Activated naive CD8-positive, alpha-beta T cell treated with anti-CD3 and anti-CD28 coated beads, Interleukin-2, amount 10 ng/mL, durations not matched to agents 7 days and 5 days (primary cell): ENCODE results near the gene ARFGAP1. TPM values are rescaled to one million over a fixed set of nuclear protein-coding genes. Genes with fewer than 3 reads are reported as not detected.
A peak's percentile ranks its signal among the peaks of the same experiment; 100 is the strongest.

Experiments
- ATAC-seq: fragments of 150-1000 bp; cut with Tn5 transposase; one replicate; pipeline ENCODE4 v1.10.0; 2021; ENCODE audit warnings: low read depth, moderate library complexity
- POLR2A ChIA-PET: fragments of 350-600 bp; sonication (Branson Sonifier 250); formaldehyde crosslinking; loops from one replicate; lab custom pipeline; 2021; ENCODE audit warnings: antibody characterized with exemption; lab: Charles Lee
- DNase-seq: peaks from one replicate; pipeline ENCODE4 v3.0.0; 2021
- H3K27ac Mint-ChIP-seq: one replicate; pipeline ENCODE4 v1.8.0; 2022; ENCODE audit warnings: mild to moderate bottlenecking, mixed read lengths
- H3K27me3 Mint-ChIP-seq: one replicate; pipeline ENCODE4 v1.8.0; 2022; ENCODE audit warnings: mild to moderate bottlenecking, moderate library complexity, mixed read lengths
- H3K36me3 Mint-ChIP-seq: one replicate; pipeline ENCODE4 v1.8.0; 2021; ENCODE audit warnings: mild to moderate bottlenecking, mixed read lengths
- H3K4me1 Mint-ChIP-seq: one replicate; pipeline ENCODE4 v1.8.0; 2021; ENCODE audit warnings: mixed read lengths
- H3K4me3 Mint-ChIP-seq: one replicate; pipeline ENCODE4 v1.8.0; 2022; ENCODE audit warnings: mild to moderate bottlenecking, moderate library complexity, mixed read lengths
- H3K9me3 Mint-ChIP-seq: one replicate; pipeline ENCODE4 v1.8.0; 2021; ENCODE audit warnings: mixed read lengths
- total RNA-seq, 2 experiments: library from RNA; stranded (reverse); gene quantifications; one replicate each; pipeline ENCODE4 v1.2.3, GENCODE V29; 2021

ARFGAP1 gene
- total RNA-seq, 2 experiments from 2014 or later = 86.1 to 87.6 TPM

DNA sequence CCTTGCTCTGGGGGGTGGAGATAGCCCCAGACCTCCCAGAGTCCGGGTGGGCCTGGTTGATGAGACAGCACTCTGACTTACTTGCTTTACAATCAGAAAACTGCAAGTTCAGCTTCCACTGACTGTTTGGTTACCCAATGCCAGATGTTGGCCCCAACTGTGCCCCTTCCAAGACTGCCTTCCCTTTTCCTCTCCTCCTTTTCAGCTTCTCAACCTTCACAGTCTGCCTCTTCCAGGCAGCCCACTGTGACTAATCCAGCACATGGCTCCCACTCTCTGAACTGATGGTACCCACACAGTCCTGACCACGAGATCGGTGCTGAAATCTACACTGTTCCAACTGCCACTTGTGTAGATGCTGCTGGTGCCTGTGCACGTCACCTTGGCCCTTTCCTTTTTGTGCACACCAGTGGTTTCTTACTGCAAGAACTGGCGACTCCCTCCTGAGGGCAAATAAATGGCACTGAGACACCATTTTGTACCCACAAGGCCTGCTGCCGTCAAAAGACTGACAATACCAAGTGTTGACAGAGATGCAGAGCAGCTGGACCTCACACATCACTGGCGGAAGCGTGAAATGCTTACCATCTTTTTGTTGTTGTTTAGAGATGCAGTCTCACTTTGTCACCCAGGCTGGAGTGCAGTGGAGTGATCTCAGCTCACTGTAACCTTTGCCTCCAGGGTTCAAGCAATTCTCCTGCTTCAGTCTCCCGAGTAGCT lies 1.8 kb upstream of the ARFGAP1 start:
- Mint-ChIP-seq H3K4me3 (no peak overlapping the region), H3K4me1 (peaks cover 14% of the 10 kb centered on the region), H3K27ac (no peak overlapping the region), H3K27me3 (peaks cover 2% of the 10 kb centered on the region), H3K36me3 (no peaks in the 10 kb centered on the region), H3K9me3 (no peaks in the 10 kb centered on the region)
- ATAC-seq = no peak
- POLR2A ChIA-PET = no interaction called here
- no peak for DNase-seq

DNA sequence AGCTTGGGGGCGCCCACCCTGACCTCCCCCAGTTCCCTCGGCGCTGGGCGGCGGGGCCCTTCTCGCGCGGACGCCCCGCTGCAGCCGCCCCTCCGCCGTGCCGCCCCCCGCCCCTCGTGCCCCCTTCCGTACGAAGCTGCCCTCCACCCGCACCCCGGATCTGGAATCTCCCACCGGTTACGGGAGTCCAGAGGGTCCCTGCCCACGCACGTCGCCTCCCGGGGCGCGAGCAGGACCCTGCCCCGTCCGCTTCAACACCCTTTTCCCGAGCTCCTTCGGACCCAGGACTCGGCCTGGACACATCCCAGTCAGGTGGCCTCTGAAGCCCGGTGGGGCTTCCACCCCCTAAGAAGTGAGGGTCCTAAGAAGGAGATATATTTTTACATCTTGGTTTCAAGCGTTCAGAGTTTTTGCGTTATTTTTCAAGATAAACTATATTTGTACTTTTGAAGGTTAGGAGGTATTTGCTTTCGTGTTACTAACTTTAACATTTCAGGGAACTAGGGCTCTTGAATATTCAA lies 506 bp downstream of the ARFGAP1 start:
- POLR2A ChIA-PET = interaction anchor here (0.6 to 1.6 kb wide), 5 partner anchors 11 to 479 kb away, joined by 3 to 4 read pairs (median 3); partner anchors contain the start of gene HELZ2
- peak overlapping the region; percentile 88 for H3K4me3 Mint-ChIP-seq
- peaks cover 14% of the 10 kb centered on the region for H3K4me1 Mint-ChIP-seq
- no peaks in the 10 kb centered on the region for H3K36me3 Mint-ChIP-seq
- DNase-seq = no peak
- H3K27me3 Mint-ChIP-seq = no peaks in the 10 kb centered on the region
- H3K9me3 Mint-ChIP-seq = no peaks in the 10 kb centered on the region
- H3K27ac Mint-ChIP-seq = peak overlapping the region; percentile 79
- ATAC-seq = no peak

DNA sequence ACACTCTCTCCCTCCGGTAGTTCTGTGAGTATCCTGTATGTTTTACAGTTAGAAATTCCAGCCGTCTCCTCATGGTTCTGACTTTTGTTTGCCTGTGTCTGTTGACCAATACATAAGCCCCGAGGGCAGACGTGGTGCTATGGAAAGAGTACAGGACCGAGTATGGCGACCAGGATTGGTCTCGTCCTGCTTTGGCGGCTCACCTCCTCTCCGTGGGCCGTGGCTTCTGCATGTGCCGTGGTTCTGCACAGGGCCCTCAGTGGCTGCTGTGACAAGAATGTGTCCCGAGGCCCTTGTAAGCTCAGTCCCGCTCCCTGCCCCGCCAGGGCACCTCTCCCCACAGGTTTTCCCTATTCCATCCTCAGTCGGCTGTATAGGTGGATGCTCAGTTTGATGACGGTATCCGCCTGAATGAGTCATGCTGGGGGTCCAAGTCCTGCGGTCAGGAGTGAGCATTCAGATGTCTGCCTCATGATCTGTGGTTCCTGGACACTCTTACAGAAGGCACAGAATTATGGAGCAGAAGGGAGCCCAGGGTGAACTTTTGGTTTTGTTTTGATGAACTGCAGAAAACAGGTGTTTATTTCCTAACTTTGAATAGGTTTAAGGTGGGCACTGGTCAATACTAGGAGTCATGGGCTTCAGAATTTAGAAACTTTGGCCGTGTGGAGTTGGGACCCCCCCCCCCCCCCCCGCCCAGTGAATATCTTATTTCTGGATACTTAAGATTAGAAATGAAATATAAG lies 1.2 kb downstream of the ARFGAP1 start:
- peak overlapping the region; percentile 79 for H3K27ac Mint-ChIP-seq
- POLR2A ChIA-PET = interaction anchor here (1.0 to 1.6 kb wide), 3 partner anchors 10 to 480 kb away, joined by 3 to 4 read pairs (median 3); no protein-coding TSS in a partner anchor
- H3K36me3 Mint-ChIP-seq = no peaks in the 10 kb centered on the region
- H3K9me3 Mint-ChIP-seq = no peaks in the 10 kb centered on the region
- DNase-seq (no peak), ATAC-seq (no peak)
- H3K4me3 Mint-ChIP-seq = peak overlapping the region; percentile 88
- peaks cover 14% of the 10 kb centered on the region for H3K4me1 Mint-ChIP-seq
- no peaks in the 10 kb centered on the region for H3K27me3 Mint-ChIP-seq

DNA sequence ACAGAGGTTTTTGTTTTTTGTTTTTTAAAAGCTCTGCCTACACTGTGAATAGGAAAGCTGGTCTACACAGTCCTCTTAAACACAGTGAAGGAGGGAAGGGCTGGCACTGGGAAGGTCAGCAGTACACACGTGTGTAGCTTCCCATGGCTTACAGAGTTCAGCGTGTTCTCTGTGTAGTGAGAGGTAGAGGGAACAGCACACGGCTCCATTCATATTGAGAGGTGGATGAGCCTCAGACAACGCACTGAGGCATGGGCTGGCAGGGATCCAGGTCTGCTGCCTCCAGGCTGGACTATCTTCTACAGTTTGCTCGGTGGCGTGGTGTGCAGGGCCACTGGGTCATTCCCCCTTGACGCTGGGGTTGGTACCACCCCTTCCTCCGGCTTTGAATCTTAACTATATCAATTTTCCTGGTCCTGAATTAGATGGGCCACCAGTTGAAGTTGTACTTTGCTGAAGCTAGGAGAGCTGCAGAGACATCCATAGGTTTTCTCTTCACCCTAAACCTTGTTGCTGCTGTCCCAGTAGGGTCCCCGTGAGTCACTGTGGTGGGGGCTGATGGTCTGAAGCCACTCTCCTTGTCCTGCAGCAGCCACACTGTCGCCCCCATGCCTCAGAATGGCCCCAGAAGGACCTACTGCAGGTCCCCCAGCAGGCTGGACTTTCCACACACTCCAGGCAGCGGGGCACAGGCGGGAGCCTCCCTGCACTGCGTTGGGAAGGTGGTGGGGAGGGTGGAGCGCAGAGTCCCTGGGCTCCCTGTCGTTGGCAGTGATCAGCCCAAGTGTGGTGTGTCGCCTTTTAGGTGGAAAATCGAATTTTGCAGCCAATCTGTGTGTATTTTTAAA lies 2.0 kb downstream of the ARFGAP1 start:
- Mint-ChIP-seq H3K4me3 (peak overlapping the region; percentile 35), H3K4me1 (peaks cover 14% of the 10 kb centered on the region), H3K36me3 (no peaks in the 10 kb centered on the region), H3K9me3 (no peaks in the 10 kb centered on the region), H3K27me3 (no peaks in the 10 kb centered on the region), H3K27ac (no peak overlapping the region)
- ATAC-seq (no peak), DNase-seq (no peak)
- POLR2A ChIA-PET = interaction anchor here (1.0 kb wide), 2 partner anchors 10 to 76 kb away, joined by 3 read pairs; no protein-coding TSS in a partner anchor

DNA sequence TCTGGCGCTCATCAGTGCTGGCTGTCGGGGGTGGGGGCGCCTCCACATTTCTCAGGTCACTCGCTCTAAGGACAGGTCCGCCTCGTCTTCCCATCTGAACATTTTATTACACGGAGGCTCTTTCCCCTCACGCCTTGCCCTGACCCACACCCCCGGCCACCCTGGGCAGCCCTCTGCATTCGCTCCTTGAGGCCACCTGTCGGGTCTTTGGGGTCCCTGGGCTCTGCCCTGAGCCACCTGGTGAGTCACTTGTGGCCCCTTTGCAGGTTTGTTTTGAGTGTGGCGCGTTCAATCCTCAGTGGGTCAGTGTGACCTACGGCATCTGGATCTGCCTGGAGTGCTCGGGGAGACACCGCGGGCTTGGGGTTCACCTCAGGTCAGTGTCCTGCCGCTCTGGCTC lies 3.2 kb downstream of the ARFGAP1 start:
- ATAC-seq = no peak

DNA sequence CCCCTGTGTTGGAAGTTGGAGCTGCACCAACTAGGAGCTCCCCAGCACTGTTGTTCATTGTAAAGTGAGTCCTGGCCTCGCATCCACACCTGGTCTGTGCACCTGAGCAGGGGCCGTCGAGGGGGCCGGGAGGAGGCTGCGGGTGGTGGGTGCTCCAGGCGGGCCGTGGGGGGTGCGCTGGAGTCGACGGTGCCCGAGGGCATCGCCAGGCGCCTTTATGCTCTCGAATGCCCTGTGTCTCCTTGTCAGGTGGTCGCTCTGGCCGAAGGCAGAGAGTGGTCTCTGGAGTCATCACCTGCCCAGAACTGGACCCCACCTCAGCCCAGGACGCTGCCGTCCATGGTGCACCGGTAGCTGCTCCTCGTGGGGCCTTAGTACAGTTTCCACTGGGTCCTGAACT lies 4.3 kb downstream of the ARFGAP1 start:
- DNase-seq (no peak), ATAC-seq (no peak)
- Mint-ChIP-seq H3K27ac (no peak overlapping the region), H3K9me3 (no peaks in the 10 kb centered on the region), H3K4me3 (no peak overlapping the region), H3K4me1 (peaks cover 10% of the 10 kb centered on the region), H3K27me3 (no peaks in the 10 kb centered on the region), H3K36me3 (no peaks in the 10 kb centered on the region)
- POLR2A ChIA-PET = no interaction called here

More for the DNA sequence above, 3.2 kb downstream of the ARFGAP1 start:
- DNase-seq = no peak
- Mint-ChIP-seq H3K4me1 (peaks cover 14% of the 10 kb centered on the region), H3K27me3 (no peaks in the 10 kb centered on the region), H3K4me3 (no peak overlapping the region), H3K27ac (no peak overlapping the region), H3K9me3 (no peaks in the 10 kb centered on the region), H3K36me3 (no peaks in the 10 kb centered on the region)
- POLR2A ChIA-PET = interaction anchor here (1.0 kb wide), 1 partner anchor 9 kb away, joined by 3 read pairs; no protein-coding TSS in a partner anchor

DNA sequence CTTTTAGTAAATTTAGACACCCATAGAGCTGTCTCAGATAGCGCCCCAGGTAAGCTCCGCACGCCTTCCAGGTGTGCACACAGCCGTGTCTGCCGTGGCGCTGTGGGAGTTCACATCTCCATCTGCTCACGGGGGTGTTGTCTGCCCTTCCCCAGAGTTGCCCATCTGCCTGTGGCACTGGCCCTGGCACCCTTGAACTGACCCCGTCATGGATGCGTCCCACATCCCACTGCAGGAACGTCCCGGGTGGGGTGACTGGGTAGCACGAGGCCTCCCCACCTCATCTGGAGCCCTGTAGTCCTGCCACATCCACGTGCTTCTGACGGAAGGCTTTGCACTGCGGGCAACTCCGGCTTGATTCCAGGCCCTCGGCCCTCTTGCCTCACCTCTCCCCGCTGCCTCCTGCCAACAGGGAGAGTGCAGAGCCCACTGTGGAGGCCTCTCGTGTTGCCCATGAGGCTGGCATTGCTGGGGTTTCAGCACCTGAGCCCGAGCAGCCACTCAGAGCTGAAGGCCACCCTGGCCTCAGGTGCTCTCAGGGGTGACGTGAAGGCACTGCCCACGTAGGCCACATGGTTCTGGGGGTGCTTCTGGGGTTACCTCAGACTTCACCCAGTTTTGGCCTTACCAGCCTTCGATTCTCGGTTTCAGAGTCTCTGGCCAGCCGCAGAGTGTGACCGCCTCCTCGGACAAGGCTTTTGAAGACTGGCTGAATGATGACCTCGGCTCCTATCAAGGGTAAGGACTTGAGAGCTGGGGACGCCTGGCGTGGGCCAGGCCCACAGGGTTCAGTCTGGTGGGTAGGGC lies 5.1 kb downstream of the ARFGAP1 start:
- Mint-ChIP-seq H3K9me3 (no peaks in the 10 kb centered on the region), H3K4me1 (peaks cover 10% of the 10 kb centered on the region), H3K4me3 (no peak overlapping the region), H3K27ac (no peak overlapping the region), H3K36me3 (no peaks in the 10 kb centered on the region), H3K27me3 (no peaks in the 10 kb centered on the region)
- ATAC-seq = no peak
- POLR2A ChIA-PET = no interaction called here
- no peak for DNase-seq

DNA sequence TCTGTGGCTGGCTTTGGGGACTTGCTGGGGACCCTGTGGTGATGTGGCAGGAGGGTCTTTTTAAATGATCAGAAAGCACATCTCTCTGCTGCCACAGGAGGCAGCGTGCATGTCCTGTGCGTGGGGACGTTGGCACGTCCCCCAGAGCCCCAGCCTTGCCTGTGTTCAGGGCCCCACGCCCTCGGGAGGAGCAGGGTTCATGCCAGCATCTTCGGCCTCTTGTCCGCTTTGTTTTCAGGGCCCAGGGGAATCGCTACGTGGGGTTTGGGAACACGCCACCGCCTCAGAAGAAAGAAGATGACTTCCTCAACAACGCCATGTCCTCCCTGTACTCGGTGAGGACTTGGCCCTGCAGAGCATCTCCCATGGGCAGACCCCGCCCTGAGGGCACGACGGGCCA lies 6.0 kb downstream of the ARFGAP1 start:
- no peak for DNase-seq
- POLR2A ChIA-PET = no interaction called here
- Mint-ChIP-seq H3K27ac (no peak overlapping the region), H3K27me3 (no peaks in the 10 kb centered on the region), H3K36me3 (peaks cover under 1% of the 10 kb centered on the region), H3K4me1 (peaks cover 8% of the 10 kb centered on the region), H3K9me3 (no peaks in the 10 kb centered on the region), H3K4me3 (no peak overlapping the region)
- no peak for ATAC-seq

DNA sequence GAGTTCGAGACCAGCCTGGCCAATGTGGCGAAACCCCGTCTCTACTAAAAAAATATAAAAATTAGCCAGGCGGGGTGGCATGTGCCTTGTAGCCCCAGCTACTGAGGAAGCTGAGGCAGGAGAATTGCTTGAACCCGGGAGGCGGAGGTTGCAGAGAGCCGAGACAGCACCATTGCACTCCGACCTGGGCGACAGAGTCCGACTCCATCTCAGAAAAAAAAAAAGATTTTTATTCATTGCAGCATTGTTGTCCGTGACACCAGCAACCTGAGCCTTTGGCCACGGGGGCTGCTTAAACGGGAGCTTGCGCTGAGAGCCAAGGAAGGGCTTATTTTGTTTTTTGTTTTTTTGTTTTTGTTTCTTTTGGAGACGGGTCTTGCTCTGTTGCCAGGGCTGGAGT lies 7.3 kb downstream of the ARFGAP1 start:
- DNase-seq (no peak), ATAC-seq (no peak)
- peaks cover 4% of the 10 kb centered on the region for H3K4me1 Mint-ChIP-seq
- no peak overlapping the region for H3K27ac Mint-ChIP-seq
- H3K4me3 Mint-ChIP-seq = no peak overlapping the region
- POLR2A ChIA-PET = no interaction called here
- H3K27me3 Mint-ChIP-seq = no peaks in the 10 kb centered on the region
- peaks cover 3% of the 10 kb centered on the region for H3K36me3 Mint-ChIP-seq
- H3K9me3 Mint-ChIP-seq = no peaks in the 10 kb centered on the region

DNA sequence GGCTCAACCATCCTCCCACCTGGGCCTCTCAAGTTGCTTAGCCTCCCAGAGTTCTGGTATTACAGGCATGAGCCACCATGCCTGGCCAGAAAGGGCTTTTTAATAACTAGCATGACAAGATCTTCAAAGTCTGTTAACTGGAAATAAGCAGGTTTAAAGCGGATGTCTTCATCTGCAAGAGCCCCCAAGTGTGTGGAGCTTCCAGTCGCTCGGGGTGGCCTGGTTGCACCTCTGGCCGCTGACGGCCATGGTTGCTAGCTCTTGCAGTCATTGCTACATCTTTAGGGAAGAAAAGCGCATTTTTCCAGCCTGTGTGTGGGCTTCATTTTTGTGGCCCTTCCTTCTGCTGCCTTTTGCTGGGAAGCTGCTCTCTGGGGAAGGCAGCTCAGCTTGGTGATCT lies 7.8 kb downstream of the ARFGAP1 start:
- Mint-ChIP-seq H3K27me3 (no peaks in the 10 kb centered on the region), H3K4me1 (peaks cover 2% of the 10 kb centered on the region), H3K9me3 (no peaks in the 10 kb centered on the region), H3K36me3 (peaks cover 3% of the 10 kb centered on the region), H3K4me3 (no peak overlapping the region), H3K27ac (no peak overlapping the region)
- ATAC-seq (no peak), DNase-seq (no peak)
- POLR2A ChIA-PET = no interaction called here

DNA sequence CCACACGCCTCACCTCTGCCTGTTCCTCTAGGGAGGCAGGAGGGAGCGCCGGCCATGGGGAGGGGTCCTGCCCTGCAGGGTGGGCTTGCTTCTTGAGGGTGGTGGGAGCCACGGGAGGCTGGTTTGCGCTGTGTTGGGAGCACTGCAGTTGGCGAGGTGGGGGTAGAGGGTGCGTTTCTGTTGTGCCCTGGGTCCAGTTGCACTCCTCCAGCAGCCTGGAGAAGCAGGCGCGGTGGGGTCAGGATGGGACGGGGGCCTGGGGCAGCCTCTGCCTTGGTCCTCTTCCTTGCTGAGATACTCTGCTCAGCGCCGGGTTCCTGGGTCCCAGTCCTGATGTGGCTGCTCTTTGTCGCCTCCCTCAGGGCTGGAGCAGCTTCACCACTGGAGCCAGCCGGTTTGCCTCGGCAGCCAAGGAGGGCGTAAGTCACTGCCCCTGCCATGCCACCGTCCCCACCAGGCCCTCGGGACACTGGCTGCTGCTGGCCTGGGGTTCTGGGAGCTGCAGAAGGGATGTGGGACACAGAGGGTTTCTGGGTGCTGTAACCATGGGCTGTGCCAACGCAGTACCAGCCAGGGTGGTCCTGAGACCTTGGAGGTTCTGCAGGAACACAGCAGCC lies 8.4 kb downstream of the ARFGAP1 start:
- no peak overlapping the region for H3K4me3 Mint-ChIP-seq
- no peaks in the 10 kb centered on the region for H3K27me3 Mint-ChIP-seq
- no peak for ATAC-seq
- H3K36me3 Mint-ChIP-seq = peaks cover 3% of the 10 kb centered on the region
- no peak overlapping the region for H3K27ac Mint-ChIP-seq
- no peaks in the 10 kb centered on the region for H3K9me3 Mint-ChIP-seq
- POLR2A ChIA-PET = no interaction called here
- DNase-seq = no peak
- peaks cover 2% of the 10 kb centered on the region for H3K4me1 Mint-ChIP-seq
